ENCODE results near the gene RPH3AL. TPM values are rescaled to one million over a fixed set of nuclear protein-coding genes. Genes with fewer than 3 reads are reported as not detected.
"Not testable (repeated sequence)": the region's sequence is repeated elsewhere in the genome, so short reads cannot be mapped to it uniquely, and the experiment has no call there.

The RPH3AL gene
- total RNA-seq, 2 experiments from 2014 or later: 1.7 to 3.0 TPM

GRCh38 chr17:201736-202135, 150.9 kb downstream of the RPH3AL start:
- CTCF ChIA-PET; DNase-seq; H3K27ac Mint-ChIP-seq; intact Hi-C loops (cut with micrococcal nuclease); H3K4me3 Mint-ChIP-seq; H3K9me3 Mint-ChIP-seq; H3K4me1 Mint-ChIP-seq (ENCODE audit: low read depth); H3K36me3 Mint-ChIP-seq; POLR2A ChIA-PET: not testable (repeated sequence)
- H3K27me3 Mint-ChIP-seq: peaks cover 16% of the 10 kb centered on the region

GRCh38 chr17:201257-201656, 151.3 kb downstream of the RPH3AL start:
- POLR2A ChIA-PET; H3K4me1 Mint-ChIP-seq (ENCODE audit: low read depth); intact Hi-C loops (cut with micrococcal nuclease); H3K9me3 Mint-ChIP-seq; DNase-seq; CTCF ChIA-PET; H3K4me3 Mint-ChIP-seq; H3K36me3 Mint-ChIP-seq; H3K27ac Mint-ChIP-seq: not testable (repeated sequence)
- peaks cover 16% of the 10 kb centered on the region for H3K27me3 Mint-ChIP-seq

GRCh38 chr17:200586-200985, 152.0 kb downstream of the RPH3AL start:
- Mint-ChIP-seq H3K27me3 (peaks cover 15% of the 10 kb centered on the region), H3K4me1 (ENCODE audit: low read depth) (no peaks in the 10 kb centered on the region), H3K27ac (no peak overlapping the region), H3K9me3 (no peaks in the 10 kb centered on the region), H3K36me3 (no peaks in the 10 kb centered on the region), H3K4me3 (no peak overlapping the region)
- intact Hi-C loops (cut with micrococcal nuclease): no loop called here
- CTCF ChIA-PET: no interaction called here
- POLR2A ChIA-PET: no interaction called here
- no peak for DNase-seq

- H3K36me3 Mint-ChIP-seq: no peaks in the 10 kb centered on the region
- intact Hi-C loops (cut with micrococcal nuclease): no loop called here
- no peak overlapping the region for H3K4me3 Mint-ChIP-seq
- H3K4me1 Mint-ChIP-seq (ENCODE audit: low read depth): no peaks in the 10 kb centered on the region
- ChIA-PET POLR2A (no interaction called here), CTCF (no interaction called here)
- DNase-seq: no peak
- H3K9me3 Mint-ChIP-seq: no peaks in the 10 kb centered on the region
- peaks cover 15% of the 10 kb centered on the region for H3K27me3 Mint-ChIP-seq
- H3K27ac Mint-ChIP-seq: no peak overlapping the region
Observed at GRCh38 chr17:199806-200545, 152.6 kb downstream of the RPH3AL start.

DNA sequence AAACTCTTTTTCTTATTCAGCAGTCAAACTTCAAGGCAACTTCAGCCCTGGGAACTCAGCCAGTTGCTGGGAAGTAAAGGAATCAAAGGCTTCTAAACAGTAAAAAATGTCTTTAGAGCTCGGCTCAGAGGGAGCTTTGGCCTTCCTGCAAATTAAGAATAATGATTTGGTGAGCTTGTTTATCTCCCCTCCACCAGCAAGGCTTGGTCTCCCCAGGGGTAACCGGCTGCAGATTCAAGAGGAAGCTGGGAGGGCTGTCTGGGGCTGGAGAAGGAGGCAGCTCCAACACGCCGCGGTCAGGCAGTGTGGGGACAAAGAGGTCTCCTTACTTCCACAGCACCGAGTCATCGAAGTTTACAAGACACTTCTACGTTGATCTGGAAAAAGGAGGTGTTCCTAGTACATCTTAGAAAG, 153.4 kb downstream of the RPH3AL start:
- Mint-ChIP-seq H3K4me1 (ENCODE audit: low read depth) (no peaks in the 10 kb centered on the region), H3K27me3 (peaks cover 15% of the 10 kb centered on the region), H3K27ac (no peak overlapping the region), H3K36me3 (no peaks in the 10 kb centered on the region), H3K9me3 (no peaks in the 10 kb centered on the region), H3K4me3 (no peak overlapping the region)
- CTCF ChIA-PET: interaction anchor here (0.6 kb wide), 1 partner anchor 173 kb away, joined by 3 read pairs; no protein-coding TSS in a partner anchor
- no peak for DNase-seq
- intact Hi-C loops (cut with micrococcal nuclease): no loop called here
- POLR2A ChIA-PET: no interaction called here

- CTCF ChIA-PET; H3K4me1 Mint-ChIP-seq (ENCODE audit: low read depth); intact Hi-C loops (cut with micrococcal nuclease); DNase-seq; H3K4me3 Mint-ChIP-seq; H3K27ac Mint-ChIP-seq; POLR2A ChIA-PET; H3K9me3 Mint-ChIP-seq; H3K36me3 Mint-ChIP-seq: not testable (repeated sequence)
- H3K27me3 Mint-ChIP-seq: peaks cover 15% of the 10 kb centered on the region
Observed at GRCh38 chr17:198225-198624, 154.4 kb downstream of the RPH3AL start.

DNA sequence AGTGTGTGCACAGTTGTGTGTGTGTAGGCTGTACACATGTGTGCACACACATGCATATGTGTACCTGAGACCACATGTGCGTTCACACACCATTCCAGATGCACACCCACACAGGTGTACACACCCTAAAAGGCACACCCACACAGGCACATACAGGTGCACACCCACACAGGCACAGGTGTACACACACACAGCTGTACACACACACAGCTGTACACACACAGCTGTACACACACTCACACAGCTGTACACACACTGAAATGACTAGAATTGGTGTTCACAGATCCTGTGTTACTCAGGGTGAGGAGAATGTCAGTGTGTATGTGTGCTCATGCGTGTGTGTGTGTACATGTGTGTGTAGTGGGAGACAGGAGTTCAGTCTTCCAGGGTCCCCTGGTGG, 155.3 kb downstream of the RPH3AL start:
- H3K27me3 Mint-ChIP-seq: peaks cover 14% of the 10 kb centered on the region
- H3K27ac Mint-ChIP-seq: no peak overlapping the region
- no peak for DNase-seq
- no peak overlapping the region for H3K4me3 Mint-ChIP-seq
- no peaks in the 10 kb centered on the region for H3K9me3 Mint-ChIP-seq
- H3K36me3 Mint-ChIP-seq: no peaks in the 10 kb centered on the region
- CTCF ChIA-PET: no interaction called here
- intact Hi-C loops (cut with micrococcal nuclease): no loop called here
- no peaks in the 10 kb centered on the region for H3K4me1 Mint-ChIP-seq (ENCODE audit: low read depth)
- POLR2A ChIA-PET: no interaction called here

- ChIA-PET POLR2A (no interaction called here), CTCF (no interaction called here)
- no peak overlapping the region for H3K4me3 Mint-ChIP-seq
- no peaks in the 10 kb centered on the region for H3K4me1 Mint-ChIP-seq (ENCODE audit: low read depth)
- H3K27ac Mint-ChIP-seq: no peak overlapping the region
- intact Hi-C loops (cut with micrococcal nuclease): no loop called here
- H3K9me3 Mint-ChIP-seq: no peaks in the 10 kb centered on the region
- H3K36me3 Mint-ChIP-seq: no peaks in the 10 kb centered on the region
- no peak for DNase-seq
- peaks cover 11% of the 10 kb centered on the region for H3K27me3 Mint-ChIP-seq
Observed at GRCh38 chr17:194828-195602, 157.6 kb downstream of the RPH3AL start.

- CTCF ChIA-PET: no interaction called here
- no peaks in the 10 kb centered on the region for H3K36me3 Mint-ChIP-seq
- intact Hi-C loops (cut with micrococcal nuclease): no loop called here
- H3K4me3 Mint-ChIP-seq: no peak overlapping the region
- POLR2A ChIA-PET: no interaction called here
- H3K27ac Mint-ChIP-seq: no peak overlapping the region
- H3K9me3 Mint-ChIP-seq: no peaks in the 10 kb centered on the region
- no peak for DNase-seq
- peaks cover 7% of the 10 kb centered on the region for H3K27me3 Mint-ChIP-seq
- no peaks in the 10 kb centered on the region for H3K4me1 Mint-ChIP-seq (ENCODE audit: low read depth)
Observed at GRCh38 chr17:193841-194806, 158.5 kb downstream of the RPH3AL start.

DNA sequence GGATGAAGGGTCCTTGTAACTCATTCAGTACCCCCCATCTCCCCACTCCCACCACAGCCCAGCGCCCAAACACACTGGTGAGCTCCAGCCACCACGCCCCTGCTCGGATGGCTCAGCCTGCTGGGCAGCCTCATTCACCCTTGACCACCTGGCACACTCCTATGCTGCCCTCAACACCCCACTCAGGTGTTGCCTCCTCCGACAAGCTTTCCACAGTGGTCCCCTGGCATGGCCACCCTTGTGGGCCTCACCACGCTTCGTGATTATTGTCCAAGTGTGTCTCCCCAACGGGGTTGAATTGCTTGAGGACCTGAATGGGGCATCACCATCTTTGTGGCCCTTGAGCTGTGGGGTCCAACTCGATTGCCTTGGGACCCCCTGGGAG, 159.2 kb downstream of the RPH3AL start:
- Mint-ChIP-seq H3K27me3 (peaks cover 7% of the 10 kb centered on the region), H3K27ac (no peak overlapping the region), H3K36me3 (no peaks in the 10 kb centered on the region), H3K4me1 (ENCODE audit: low read depth) (no peaks in the 10 kb centered on the region), H3K9me3 (no peaks in the 10 kb centered on the region), H3K4me3 (no peak overlapping the region)
- intact Hi-C loops (cut with micrococcal nuclease): no loop called here
- POLR2A ChIA-PET: no interaction called here
- CTCF ChIA-PET: no interaction called here
- no peak for DNase-seq

DNA sequence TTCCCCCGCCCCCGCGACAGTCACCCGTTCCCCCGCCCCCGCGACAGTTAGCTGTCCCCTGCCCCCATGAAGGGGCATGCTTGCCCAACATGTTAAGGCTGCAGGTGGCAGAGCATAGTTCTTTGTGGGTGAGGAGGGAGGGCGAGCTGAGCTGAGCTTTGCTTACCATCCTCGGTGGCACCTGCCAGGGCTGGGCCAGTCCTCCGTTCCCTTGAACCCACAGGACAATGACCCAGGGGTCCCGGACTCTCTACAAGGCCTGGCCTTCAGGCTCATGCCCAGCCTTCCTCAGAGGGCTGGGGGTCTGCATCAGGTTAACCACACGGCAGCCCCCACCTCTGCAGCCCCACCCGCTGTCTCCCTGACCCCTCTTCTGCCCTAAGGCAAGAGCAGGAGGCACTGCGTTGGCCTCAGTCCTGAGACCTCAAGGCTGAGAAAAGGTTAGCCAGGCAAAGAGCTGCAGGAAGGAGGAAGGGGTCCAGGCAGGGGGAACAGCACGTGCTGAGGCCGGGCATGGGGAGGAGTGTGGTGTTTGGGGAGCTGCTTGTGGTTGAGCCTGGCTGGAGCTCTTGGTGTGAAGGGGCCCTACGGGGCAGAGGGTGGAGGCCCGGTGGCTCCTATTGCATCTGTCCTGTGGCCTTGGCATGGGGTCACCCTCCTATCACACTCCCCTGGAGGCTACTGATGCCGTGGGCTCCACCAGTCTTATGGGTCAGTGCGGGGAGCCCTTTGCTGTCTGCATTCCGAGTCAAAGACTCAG, 159.8 kb downstream of the RPH3AL start:
- intact Hi-C loops (cut with micrococcal nuclease): no loop called here
- H3K36me3 Mint-ChIP-seq: no peaks in the 10 kb centered on the region
- H3K4me3 Mint-ChIP-seq: no peak overlapping the region
- no peaks in the 10 kb centered on the region for H3K9me3 Mint-ChIP-seq
- DNase-seq: no peak
- peaks cover 4% of the 10 kb centered on the region for H3K27me3 Mint-ChIP-seq
- no peak overlapping the region for H3K27ac Mint-ChIP-seq
- H3K4me1 Mint-ChIP-seq (ENCODE audit: low read depth): no peaks in the 10 kb centered on the region
- ChIA-PET POLR2A (no interaction called here), CTCF (no interaction called here)

GRCh38 chr17:189444-189843, 163.2 kb downstream of the RPH3AL start:
- peaks cover 12% of the 10 kb centered on the region for H3K27me3 Mint-ChIP-seq
- no peak for DNase-seq
- no peak overlapping the region for H3K27ac Mint-ChIP-seq
- intact Hi-C loops (cut with micrococcal nuclease): no loop called here
- H3K4me3 Mint-ChIP-seq: no peak overlapping the region
- H3K4me1 Mint-ChIP-seq (ENCODE audit: low read depth): peaks cover 6% of the 10 kb centered on the region
- H3K9me3 Mint-ChIP-seq: no peaks in the 10 kb centered on the region
- H3K36me3 Mint-ChIP-seq: no peaks in the 10 kb centered on the region
- ChIA-PET POLR2A (no interaction called here), CTCF (no interaction called here)
